OCI-LY7 (cell line): ENCODE results near the gene PHKB. TPM values are rescaled to one million over a fixed set of nuclear protein-coding genes. Genes with fewer than 3 reads are reported as not detected.
"Not testable (repeated sequence)": the region's sequence is repeated elsewhere in the genome, so short reads cannot be mapped to it uniquely, and the experiment has no call there.

ENCODE experiments used
- BruUV-seq: library from RNA; stranded (reverse); fragments of 400-500 nt; replicated peaks from 2 replicates; lab custom pipeline; 2021; lab: Mats Ljungman, UMichigan
- CTCF ChIA-PET: fragments of 300-600 bp; sonication (Branson Sonifier 250); formaldehyde crosslinking; loops from one replicate; lab custom pipeline; 2022; ENCODE audit warnings: antibody characterized with exemption; ENCODE audit not compliant: unreplicated experiment; lab: Charles Lee
- POLR2A ChIA-PET: fragments of 300-600 bp; sonication (Branson Sonifier 250); formaldehyde crosslinking; loops from one replicate; lab custom pipeline; 2022; ENCODE audit warnings: antibody characterized with exemption; lab: Charles Lee
- DNase-seq: peaks from one replicate; pipeline ENCODE4 v3.0.0-alpha.2; 2015; ENCODE audit warnings: low spot score
- H2AFZ ChIP-seq: fragments of 200-600 bp; sonication (generic), shearing (Covaris generic); 2 replicates; pipeline ENCODE4 v1.6.1; 2014; ENCODE audit warnings: mild to moderate bottlenecking, antibody characterized with exemption, low read length, moderate library complexity
- H3K27ac ChIP-seq: fragments of 200-600 bp; sonication (generic); 2 replicates; pipeline ENCODE4 v1.5.1; 2014; ENCODE audit warnings: mixed run types, low read depth, mild to moderate bottlenecking, moderate library complexity, low read length, inconsistent platforms; ENCODE audit not compliant: poor library complexity, severe bottlenecking
- H3K36me3 ChIP-seq: fragments of 200-600 bp; sonication (generic); 2 replicates; pipeline ENCODE4 v1.6.1; 2014; ENCODE audit warnings: mild to moderate bottlenecking, antibody characterized with exemption, low read length, moderate library complexity, mixed read lengths; ENCODE audit not compliant: insufficient read depth
- H3K4me1 ChIP-seq: fragments of 200-600 bp; sonication (generic); 2 replicates; pipeline ENCODE4 v1.5.1; 2014; ENCODE audit warnings: mild to moderate bottlenecking, low read length; ENCODE audit not compliant: insufficient read depth, poor library complexity, severe bottlenecking
- H3K4me2 ChIP-seq: fragments of 200-600 bp; sonication (generic); 2 replicates; pipeline ENCODE4 v1.6.1; 2014; ENCODE audit warnings: mild to moderate bottlenecking, low read length
- H3K4me3 ChIP-seq: fragments of 200-600 bp; sonication (generic); 2 replicates; pipeline ENCODE4 v1.5.1; 2014; ENCODE audit warnings: mild to moderate bottlenecking, low read depth, low read length; ENCODE audit not compliant: poor library complexity, severe bottlenecking
- H3K79me2 ChIP-seq: fragments of 200-600 bp; sonication (generic); 2 replicates; pipeline ENCODE4 v1.6.1; 2016; ENCODE audit warnings: low read depth, mild to moderate bottlenecking, low read length, moderate library complexity, mixed read lengths; ENCODE audit not compliant: insufficient read depth
- H3K9me2 ChIP-seq: fragments of 200-600 bp; sonication (generic); 2 replicates; pipeline ENCODE4 v1.6.1; 2016; ENCODE audit warnings: mild to moderate bottlenecking, low read length, mixed read lengths; ENCODE audit not compliant: insufficient read depth
- H3K9me3 ChIP-seq: fragments of 200-600 bp; sonication (generic); 2 replicates; pipeline ENCODE4 v1.6.1; 2014; ENCODE audit warnings: mild to moderate bottlenecking, mixed run types, low read length, mixed read lengths
- H4K20me1 ChIP-seq: fragments of 200-600 bp; sonication (generic); 2 replicates; pipeline ENCODE4 v1.6.1; 2014; ENCODE audit warnings: mild to moderate bottlenecking, antibody characterized with exemption, low read length, moderate library complexity, mixed read lengths; ENCODE audit not compliant: insufficient read depth
- EZH2phosphoT487 ChIP-seq: fragments of 200-600 bp; sonication (generic); IDR thresholded peaks from 2 replicates; pipeline ENCODE4 v1.6.1; 2018; ENCODE audit warnings: low read depth, borderline replicate concordance, mild to moderate bottlenecking, mixed run types, antibody characterized with exemption, low read length, moderate library complexity, mixed read lengths
- intact Hi-C: fragments of 100-400 bp; cut with micrococcal nuclease; formaldehyde crosslinking; loops from one replicate; pipeline ENCODE4 v1.10.0; 2022; ENCODE audit not compliant: unreplicated experiment
- total RNA-seq, 2 experiments: library from RNA; depleted of rRNA in 1 of 2; stranded (reverse); fragments of >200 nt in 1 of 2; shearing (Covaris generic) in 1 of 2; gene quantifications; 2 replicates each; pipeline ENCODE4 v1.2.3, GENCODE V29; 2014 to 2022
- TF ChIP-seq, protein P1 (sequence below): fragments of 200-600 bp; sonication (generic); conservative IDR thresholded peaks from 2 replicates; pipeline ENCODE4 v1.5.1; 2014; ENCODE audit warnings: mild to moderate bottlenecking, antibody characterized with exemption, low read length, moderate library complexity, mixed read lengths

PHKB gene
- total RNA-seq, 2 experiments from 2014 or later: 56.9 to 93.1 TPM

DNA sequence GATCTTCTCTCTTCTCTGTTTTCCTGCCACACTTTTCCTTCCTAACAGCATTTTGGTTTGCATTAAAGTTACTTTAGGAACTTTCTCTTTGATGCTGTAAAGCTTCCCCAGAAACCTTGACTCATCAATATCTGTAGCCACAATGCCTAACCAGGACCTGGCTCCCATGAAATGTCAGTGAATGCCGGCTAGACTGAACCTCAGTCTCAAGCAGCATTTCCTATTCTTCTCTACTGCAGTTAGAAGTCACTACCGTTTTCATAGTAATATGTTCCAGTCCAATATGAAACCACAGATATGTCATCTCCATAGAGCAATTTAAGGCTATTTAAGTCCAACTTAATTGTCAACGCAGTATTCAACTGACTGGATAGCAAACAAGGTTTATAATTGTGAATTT, 29.2 kb upstream of the PHKB start:
- no TSS peak for BruUV-seq
- no peaks in the 10 kb centered on the region for H3K9me3 ChIP-seq
- H2AFZ ChIP-seq: no peak overlapping the region
- no peaks in the 10 kb centered on the region for H3K9me2 ChIP-seq
- TF ChIP-seq EZH2phosphoT487: no peak
- TF ChIP-seq, protein P1, sequence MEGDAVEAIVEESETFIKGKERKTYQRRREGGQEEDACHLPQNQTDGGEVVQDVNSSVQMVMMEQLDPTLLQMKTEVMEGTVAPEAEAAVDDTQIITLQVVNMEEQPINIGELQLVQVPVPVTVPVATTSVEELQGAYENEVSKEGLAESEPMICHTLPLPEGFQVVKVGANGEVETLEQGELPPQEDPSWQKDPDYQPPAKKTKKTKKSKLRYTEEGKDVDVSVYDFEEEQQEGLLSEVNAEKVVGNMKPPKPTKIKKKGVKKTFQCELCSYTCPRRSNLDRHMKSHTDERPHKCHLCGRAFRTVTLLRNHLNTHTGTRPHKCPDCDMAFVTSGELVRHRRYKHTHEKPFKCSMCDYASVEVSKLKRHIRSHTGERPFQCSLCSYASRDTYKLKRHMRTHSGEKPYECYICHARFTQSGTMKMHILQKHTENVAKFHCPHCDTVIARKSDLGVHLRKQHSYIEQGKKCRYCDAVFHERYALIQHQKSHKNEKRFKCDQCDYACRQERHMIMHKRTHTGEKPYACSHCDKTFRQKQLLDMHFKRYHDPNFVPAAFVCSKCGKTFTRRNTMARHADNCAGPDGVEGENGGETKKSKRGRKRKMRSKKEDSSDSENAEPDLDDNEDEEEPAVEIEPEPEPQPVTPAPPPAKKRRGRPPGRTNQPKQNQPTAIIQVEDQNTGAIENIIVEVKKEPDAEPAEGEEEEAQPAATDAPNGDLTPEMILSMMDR: no peak
- intact Hi-C loops: no loop called here
- no peak overlapping the region for H3K4me2 ChIP-seq
- H3K79me2 ChIP-seq: no peaks in the 10 kb centered on the region
- H4K20me1 ChIP-seq: no peaks in the 10 kb centered on the region
- H3K36me3 ChIP-seq: peaks cover 30% of the 10 kb centered on the region
- CTCF ChIA-PET: no interaction called here
- no peaks in the 10 kb centered on the region for H3K4me1 ChIP-seq
- DNase-seq: no peak
- H3K4me3 ChIP-seq: no peak overlapping the region
- POLR2A ChIA-PET: no interaction called here
- no peak overlapping the region for H3K27ac ChIP-seq

DNA sequence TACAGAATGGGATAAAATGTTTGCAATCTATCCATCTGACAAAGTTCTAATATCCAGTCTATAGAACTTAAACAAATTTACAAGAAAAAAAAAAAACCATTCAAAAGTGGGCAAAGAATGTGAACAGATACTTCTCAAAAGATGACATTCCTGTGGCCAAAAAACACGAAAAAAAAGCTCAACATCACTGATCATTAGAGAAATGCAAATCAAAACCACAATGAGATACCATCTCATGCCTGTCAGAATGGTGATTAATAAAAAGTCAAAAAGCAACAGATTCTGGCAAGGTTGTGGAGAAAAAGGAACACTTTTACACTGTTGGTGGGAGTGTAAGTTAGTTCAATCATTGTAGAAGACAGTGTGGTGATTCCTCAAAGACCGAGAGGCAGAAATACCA, 26.9 kb upstream of the PHKB start:
- H3K79me2 ChIP-seq, H4K20me1 ChIP-seq, H3K27ac ChIP-seq, H3K4me1 ChIP-seq, H3K4me2 ChIP-seq, CTCF ChIA-PET, H3K4me3 ChIP-seq, H2AFZ ChIP-seq, BruUV-seq, intact Hi-C loops, H3K9me2 ChIP-seq, DNase-seq, H3K9me3 ChIP-seq: not testable (repeated sequence)
- peaks cover 26% of the 10 kb centered on the region for H3K36me3 ChIP-seq
- POLR2A ChIA-PET: interaction anchor here (0.6 kb wide), 1 partner anchor 94 kb away, joined by 3 read pairs; no protein-coding TSS in a partner anchor

DNA sequence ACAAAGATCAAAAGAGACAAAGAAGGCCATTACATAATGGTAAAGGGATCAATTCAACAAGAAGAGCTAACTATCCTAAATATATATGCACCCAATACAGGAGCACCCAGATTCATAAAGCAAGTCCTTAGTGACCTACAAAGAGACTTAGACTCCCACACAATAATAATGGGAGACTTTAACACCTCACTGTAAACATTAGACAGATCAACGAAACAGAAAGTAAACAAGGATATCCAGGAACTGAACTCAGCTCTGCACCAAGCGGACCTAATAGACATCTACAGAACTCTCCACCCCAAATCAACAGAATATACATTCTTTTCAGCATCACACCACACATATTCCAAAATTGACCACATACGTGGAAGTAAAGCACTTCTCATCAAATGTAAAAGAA, 21.1 kb upstream of the PHKB start:
- intact Hi-C loops, BruUV-seq: not testable (repeated sequence)

DNA sequence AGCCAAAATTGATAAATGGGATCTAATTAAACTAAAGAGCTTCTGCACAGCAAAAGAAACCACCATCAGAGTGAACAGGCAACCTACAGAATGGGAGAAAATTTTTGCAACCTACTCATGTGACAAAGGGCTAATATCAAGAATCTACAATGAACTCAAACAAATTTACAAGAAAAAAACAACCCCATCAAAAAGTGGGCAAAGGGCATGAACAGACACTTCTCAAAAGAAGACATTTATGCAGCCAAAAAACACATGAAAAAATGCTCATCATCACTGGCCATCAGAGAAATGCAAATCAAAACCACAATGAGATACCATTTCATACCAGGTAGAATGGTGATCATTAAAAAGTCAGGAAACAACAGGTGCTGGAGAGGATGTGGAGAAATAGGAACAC, 18.2 kb upstream of the PHKB start:
- H3K36me3 ChIP-seq: peaks cover 36% of the 10 kb centered on the region
- H3K4me2 ChIP-seq, CTCF ChIA-PET, DNase-seq, intact Hi-C loops, POLR2A ChIA-PET, H3K9me2 ChIP-seq, H2AFZ ChIP-seq, H3K4me1 ChIP-seq, BruUV-seq, H3K4me3 ChIP-seq, H4K20me1 ChIP-seq, H3K9me3 ChIP-seq, H3K79me2 ChIP-seq, H3K27ac ChIP-seq: not testable (repeated sequence)

More for the DNA sequence above, 21.1 kb upstream of the PHKB start:
- H3K9me2 ChIP-seq, H3K4me3 ChIP-seq, H2AFZ ChIP-seq, H4K20me1 ChIP-seq, H3K4me2 ChIP-seq, H3K9me3 ChIP-seq, DNase-seq, H3K27ac ChIP-seq, H3K4me1 ChIP-seq, H3K79me2 ChIP-seq, CTCF ChIA-PET: not testable (repeated sequence)
- peaks cover 23% of the 10 kb centered on the region for H3K36me3 ChIP-seq
- POLR2A ChIA-PET: interaction anchor here (1.0 kb wide), 1 partner anchor 11 kb away, joined by 4 read pairs; no protein-coding TSS in a partner anchor
